ENCODE data around the gene PRM3.
A peak's percentile ranks its signal among the peaks of the same experiment; 100 is the strongest.

The PRM3 gene

GRCh38 chr16:11272921-11273720 lies at the start of gene PRM3:
TSS of gene PRM3 (minus strand) at chr16:11273629. CDS start at chr16:11273595, 34 bp downstream.
- DNase-seq (ENCODE audit: low spot score in 2 of 2) (no peak), ATAC-seq (replicated peaks; ENCODE audit: extremely low read depth, poor library complexity, severe bottlenecking) (no peak)
- Mint-ChIP-seq H3K27ac (ENCODE audit: low read depth) (no peak within 1 kb of the TSS), H3K4me1 (no peaks in the 10 kb centered on the region), H3K27me3 (peaks cover 10% of the 10 kb centered on the region), H3K9me3 (no peaks in the 10 kb centered on the region), H3K4me3 (no peak within 1 kb of the TSS), H3K36me3 (ENCODE audit: insufficient read depth) (no peaks in the 10 kb centered on the region)

- peaks cover 13% of the 10 kb centered on the region for H3K27me3 Mint-ChIP-seq
- H3K4me3 Mint-ChIP-seq = no peak overlapping the region
- peaks cover 22% of the 10 kb centered on the region for H3K4me1 Mint-ChIP-seq
- H3K9me3 Mint-ChIP-seq = no peaks in the 10 kb centered on the region
- no peaks in the 10 kb centered on the region for H3K36me3 Mint-ChIP-seq (ENCODE audit: insufficient read depth)
- ATAC-seq (replicated peaks; ENCODE audit: extremely low read depth, poor library complexity, severe bottlenecking) = no peak
- no peak overlapping the region for H3K27ac Mint-ChIP-seq (ENCODE audit: low read depth)
- no peak for DNase-seq (ENCODE audit: low spot score in 2 of 2)
These were observed 49.4 kb upstream of the PRM3 start for GRCh38 chr16:11322823-11323222.

GRCh38 chr16:11321662-11322061 lies 48.2 kb upstream of the PRM3 start:
- H3K4me3 Mint-ChIP-seq = no peak overlapping the region
- ATAC-seq (replicated peaks; ENCODE audit: extremely low read depth, poor library complexity, severe bottlenecking) (no peak), DNase-seq (ENCODE audit: low spot score in 2 of 2) (no peak)
- H3K36me3 Mint-ChIP-seq (ENCODE audit: insufficient read depth) = no peaks in the 10 kb centered on the region
- no peaks in the 10 kb centered on the region for H3K9me3 Mint-ChIP-seq
- H3K4me1 Mint-ChIP-seq = peaks cover 11% of the 10 kb centered on the region
- peaks cover 1% of the 10 kb centered on the region for H3K27me3 Mint-ChIP-seq
- H3K27ac Mint-ChIP-seq (ENCODE audit: low read depth) = no peak overlapping the region

GRCh38 chr16:11320170-11320569 lies 46.7 kb upstream of the PRM3 start:
- Mint-ChIP-seq H3K9me3 (no peaks in the 10 kb centered on the region), H3K36me3 (ENCODE audit: insufficient read depth) (no peaks in the 10 kb centered on the region), H3K4me3 (no peak overlapping the region), H3K27ac (ENCODE audit: low read depth) (no peak overlapping the region), H3K4me1 (peaks cover 6% of the 10 kb centered on the region), H3K27me3 (no peaks in the 10 kb centered on the region)
- ATAC-seq (replicated peaks; ENCODE audit: extremely low read depth, poor library complexity, severe bottlenecking) (no peak), DNase-seq (ENCODE audit: low spot score in 2 of 2) (no peak)

GRCh38 chr16:11319529-11320146 lies 46.2 kb upstream of the PRM3 start:
- Mint-ChIP-seq H3K27me3 (no peaks in the 10 kb centered on the region), H3K4me1 (peaks cover under 1% of the 10 kb centered on the region), H3K36me3 (ENCODE audit: insufficient read depth) (no peaks in the 10 kb centered on the region), H3K4me3 (no peak overlapping the region), H3K27ac (ENCODE audit: low read depth) (no peak overlapping the region), H3K9me3 (no peaks in the 10 kb centered on the region)
- DNase-seq (ENCODE audit: low spot score in 2 of 2) (no peak), ATAC-seq (replicated peaks; ENCODE audit: extremely low read depth, poor library complexity, severe bottlenecking) (no peak)

GRCh38 chr16:11318817-11319216 lies 45.4 kb upstream of the PRM3 start:
- Mint-ChIP-seq H3K4me3 (no peak overlapping the region), H3K4me1 (no peaks in the 10 kb centered on the region), H3K27me3 (no peaks in the 10 kb centered on the region), H3K9me3 (no peaks in the 10 kb centered on the region), H3K36me3 (ENCODE audit: insufficient read depth) (no peaks in the 10 kb centered on the region), H3K27ac (ENCODE audit: low read depth) (no peak overlapping the region)
- ATAC-seq (replicated peaks; ENCODE audit: extremely low read depth, poor library complexity, severe bottlenecking) (no peak), DNase-seq (ENCODE audit: low spot score in 2 of 2) (no peak)

GRCh38 chr16:11316331-11317015 lies 43.0 kb upstream of the PRM3 start:
- DNase-seq (ENCODE audit: low spot score in 2 of 2) (no peak), ATAC-seq (replicated peaks; ENCODE audit: extremely low read depth, poor library complexity, severe bottlenecking) (no peak)
- Mint-ChIP-seq H3K36me3 (ENCODE audit: insufficient read depth) (peaks cover 2% of the 10 kb centered on the region), H3K9me3 (no peaks in the 10 kb centered on the region), H3K4me1 (peaks cover 13% of the 10 kb centered on the region), H3K27me3 (no peaks in the 10 kb centered on the region), H3K27ac (ENCODE audit: low read depth) (no peak overlapping the region), H3K4me3 (no peak overlapping the region)

GRCh38 chr16:11315510-11315909 lies 42.1 kb upstream of the PRM3 start:
- DNase-seq (ENCODE audit: low spot score in 2 of 2) = no peak
- H3K9me3 Mint-ChIP-seq = no peaks in the 10 kb centered on the region
- peaks cover 17% of the 10 kb centered on the region for H3K4me1 Mint-ChIP-seq
- H3K4me3 Mint-ChIP-seq = no peak overlapping the region
- H3K27me3 Mint-ChIP-seq = no peaks in the 10 kb centered on the region
- H3K27ac Mint-ChIP-seq (ENCODE audit: low read depth) = no peak overlapping the region
- no peak for ATAC-seq (replicated peaks; ENCODE audit: extremely low read depth, poor library complexity, severe bottlenecking)
- H3K36me3 Mint-ChIP-seq (ENCODE audit: insufficient read depth) = peaks cover 2% of the 10 kb centered on the region

GRCh38 chr16:11314309-11314894 lies 41.0 kb upstream of the PRM3 start:
- Mint-ChIP-seq H3K27me3 (no peaks in the 10 kb centered on the region), H3K4me3 (no peak overlapping the region), H3K27ac (ENCODE audit: low read depth) (no peak overlapping the region), H3K36me3 (ENCODE audit: insufficient read depth) (peaks cover 2% of the 10 kb centered on the region), H3K4me1 (peaks cover 23% of the 10 kb centered on the region), H3K9me3 (no peaks in the 10 kb centered on the region)
- no peak for DNase-seq (ENCODE audit: low spot score in 2 of 2)
- ATAC-seq (replicated peaks; ENCODE audit: extremely low read depth, poor library complexity, severe bottlenecking) = no peak

GRCh38 chr16:11313493-11314308 lies 40.3 kb upstream of the PRM3 start:
- Mint-ChIP-seq H3K4me1 (peaks cover 23% of the 10 kb centered on the region), H3K27ac (ENCODE audit: low read depth) (no peak overlapping the region), H3K27me3 (no peaks in the 10 kb centered on the region), H3K9me3 (no peaks in the 10 kb centered on the region), H3K4me3 (no peak overlapping the region), H3K36me3 (ENCODE audit: insufficient read depth) (peaks cover 2% of the 10 kb centered on the region)
- DNase-seq (ENCODE audit: low spot score in 2 of 2) (no peak), ATAC-seq (replicated peaks; ENCODE audit: extremely low read depth, poor library complexity, severe bottlenecking) (no peak)

- no peak for DNase-seq (ENCODE audit: low spot score in 2 of 2)
- H3K4me3 Mint-ChIP-seq = peak overlapping the region; percentile 35
- H3K9me3 Mint-ChIP-seq = no peaks in the 10 kb centered on the region
- H3K4me1 Mint-ChIP-seq = peaks cover 23% of the 10 kb centered on the region
- ATAC-seq (replicated peaks; ENCODE audit: extremely low read depth, poor library complexity, severe bottlenecking) = peak; percentile 11
- peaks cover 2% of the 10 kb centered on the region for H3K36me3 Mint-ChIP-seq (ENCODE audit: insufficient read depth)
- H3K27ac Mint-ChIP-seq (ENCODE audit: low read depth) = no peak overlapping the region
- no peaks in the 10 kb centered on the region for H3K27me3 Mint-ChIP-seq
These were observed 39.5 kb upstream of the PRM3 start for GRCh38 chr16:11312718-11313492.
